HG02884 (cell line): ENCODE data around the gene ZNF600.
A peak's percentile ranks its signal among the peaks of the same experiment; 100 is the strongest.
"Not testable (repeated sequence)": the region's sequence is repeated elsewhere in the genome, so short reads cannot be mapped to it uniquely, and the experiment has no call there.

Source experiments
- ATAC-seq: cut with Tn5 transposase; IDR thresholded peaks from one replicate; pipeline ENCODE4 v1.9.1; 2021; ENCODE audit warnings: mild to moderate bottlenecking, moderate library complexity; ENCODE audit not compliant: unreplicated experiment

Gene ZNF600

GRCh38 chr19:52742516-52742915 is 44.1 kb downstream of the ZNF600 start:
- no peak for ATAC-seq

DNA sequence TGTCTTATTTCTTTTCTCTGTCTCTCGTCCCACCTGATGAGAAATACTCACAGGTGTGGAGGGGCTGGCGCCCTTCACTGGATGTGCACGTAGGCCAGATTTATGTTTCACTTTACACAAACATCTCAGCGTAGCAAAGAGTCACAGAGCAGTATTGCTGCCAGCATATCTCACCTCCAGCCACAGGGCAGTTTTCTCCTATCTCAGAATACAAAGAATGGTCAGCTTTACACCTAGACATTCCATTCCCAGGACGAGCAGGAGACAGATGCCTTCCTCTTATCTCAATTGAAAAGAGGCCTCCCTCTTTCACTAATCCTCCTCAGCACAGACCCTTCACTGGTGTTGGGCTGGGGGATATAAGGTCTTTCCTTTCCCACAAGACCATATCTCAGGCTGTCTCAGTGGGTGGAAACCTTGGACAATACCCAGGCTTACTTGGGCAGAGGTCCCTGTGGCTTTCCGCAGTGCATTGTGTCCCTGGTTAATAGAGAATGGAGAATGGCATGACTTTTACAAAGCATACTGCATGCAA is 44.6 kb downstream of the ZNF600 start:
- no peak for ATAC-seq

- ATAC-seq = not testable (repeated sequence)
Measured at GRCh38 chr19:52741371-52741770, 45.2 kb downstream of the ZNF600 start.

DNA sequence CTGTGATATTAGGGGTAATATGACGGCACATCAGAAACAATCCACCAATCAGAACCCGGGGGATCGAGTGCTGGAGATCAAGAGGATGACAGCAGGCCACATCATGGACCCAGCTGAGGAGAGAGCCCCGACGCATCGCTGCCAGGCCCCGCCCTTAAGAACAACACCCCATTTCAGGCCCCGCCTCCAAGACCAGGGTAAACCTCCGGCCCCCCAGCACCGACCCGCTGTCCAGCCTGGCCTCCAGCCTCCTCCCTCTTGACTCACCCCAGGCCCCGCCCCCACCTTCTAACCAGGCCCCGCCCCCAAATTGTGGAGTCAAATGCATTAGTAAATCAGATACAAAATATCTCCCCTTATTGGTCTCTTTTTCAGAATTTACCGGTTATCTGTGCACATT is 47.0 kb downstream of the ZNF600 start:
- no peak for ATAC-seq

GRCh38 chr19:52735734-52736133 is 50.9 kb downstream of the ZNF600 start:
- no peak for ATAC-seq

- ATAC-seq = peak; percentile 78
Measured at GRCh38 chr19:52734893-52735661, 51.5 kb downstream of the ZNF600 start, which contains the start of gene ZNF611. Gene ZNF611, minus strand, starts transcription at chr19:52735044. Its CDS starts 19,150 bp downstream, at chr19:52715894.

GRCh38 chr19:52734331-52734892 is 52.2 kb downstream of the ZNF600 start:
- ATAC-seq = peak; percentile 17

- ATAC-seq = not testable (repeated sequence)
Measured at GRCh38 chr19:52726051-52726450, 60.5 kb downstream of the ZNF600 start.

GRCh38 chr19:52725528-52725961 is 61.0 kb downstream of the ZNF600 start:
- no peak for ATAC-seq

DNA sequence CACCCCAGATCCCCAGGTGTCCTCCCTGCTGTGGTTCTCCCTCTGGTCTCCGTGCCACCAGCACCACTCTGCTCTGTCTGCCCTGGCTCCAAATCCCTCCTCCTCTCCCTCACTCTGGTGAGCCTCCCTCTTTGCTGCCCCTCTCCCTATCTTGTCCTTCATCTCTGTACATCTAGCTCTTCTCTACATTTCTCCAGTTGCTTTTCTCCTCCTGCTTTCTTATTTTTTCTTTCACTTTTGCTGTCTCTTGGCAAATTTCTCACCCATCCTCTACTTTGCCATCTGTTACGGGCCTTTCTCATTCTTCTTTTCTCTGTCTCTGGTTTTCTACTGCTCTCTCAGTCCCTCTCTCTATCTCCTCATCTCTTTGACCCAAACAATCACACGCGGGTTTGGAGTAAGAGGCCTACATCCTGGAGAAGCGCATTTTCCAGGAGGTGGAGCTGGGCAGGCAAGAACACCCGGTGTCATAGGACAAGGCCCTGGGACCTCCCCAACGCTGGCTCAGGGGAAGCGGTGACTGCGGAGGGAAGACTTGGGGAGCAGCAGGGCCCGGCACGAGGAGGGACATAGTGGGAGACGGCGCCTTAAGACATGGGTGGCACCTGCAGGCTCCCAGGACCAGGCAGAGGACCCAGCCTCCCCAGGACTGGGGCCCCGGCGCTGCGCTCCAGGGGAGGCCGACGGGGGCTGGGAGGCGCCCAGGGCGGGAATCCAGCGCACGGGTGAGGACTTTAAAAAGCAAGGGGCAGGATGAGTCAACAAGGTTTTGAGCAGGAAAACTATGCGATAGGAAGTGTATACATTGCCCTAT is 61.7 kb downstream of the ZNF600 start:
- no peak for ATAC-seq

DNA sequence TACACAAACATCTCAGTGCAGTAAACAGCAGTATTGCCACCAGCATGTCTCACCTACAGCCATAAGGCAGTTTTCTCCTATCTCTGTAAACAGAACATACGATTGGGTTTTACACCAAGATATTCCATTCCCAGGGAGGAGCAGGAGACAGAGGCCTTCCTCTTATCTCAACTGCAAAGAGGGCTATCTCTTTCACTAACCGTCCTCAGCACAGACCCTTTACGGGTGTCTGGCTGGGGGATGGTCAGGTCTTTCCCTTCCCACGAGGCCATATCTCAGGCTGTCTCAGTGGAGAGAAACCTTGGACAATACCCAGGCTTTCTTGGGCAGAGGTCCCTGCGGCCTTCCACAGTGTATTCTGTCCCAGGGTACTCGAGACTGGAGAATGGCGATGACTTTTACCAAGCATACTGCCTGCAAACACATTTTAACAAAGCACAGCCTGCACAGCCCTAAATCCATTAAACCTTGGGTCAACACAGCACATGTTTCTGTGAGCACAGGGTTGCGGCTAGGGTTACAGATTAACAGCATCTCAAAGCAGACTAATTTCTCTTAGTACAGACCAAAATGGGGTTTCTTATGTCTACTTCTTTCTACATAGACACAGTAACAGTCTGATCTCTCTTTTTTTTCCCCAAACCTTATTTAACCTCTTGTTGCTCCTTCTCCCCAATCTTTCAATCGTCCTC is 62.5 kb downstream of the ZNF600 start:
- not testable (repeated sequence) for ATAC-seq

DNA sequence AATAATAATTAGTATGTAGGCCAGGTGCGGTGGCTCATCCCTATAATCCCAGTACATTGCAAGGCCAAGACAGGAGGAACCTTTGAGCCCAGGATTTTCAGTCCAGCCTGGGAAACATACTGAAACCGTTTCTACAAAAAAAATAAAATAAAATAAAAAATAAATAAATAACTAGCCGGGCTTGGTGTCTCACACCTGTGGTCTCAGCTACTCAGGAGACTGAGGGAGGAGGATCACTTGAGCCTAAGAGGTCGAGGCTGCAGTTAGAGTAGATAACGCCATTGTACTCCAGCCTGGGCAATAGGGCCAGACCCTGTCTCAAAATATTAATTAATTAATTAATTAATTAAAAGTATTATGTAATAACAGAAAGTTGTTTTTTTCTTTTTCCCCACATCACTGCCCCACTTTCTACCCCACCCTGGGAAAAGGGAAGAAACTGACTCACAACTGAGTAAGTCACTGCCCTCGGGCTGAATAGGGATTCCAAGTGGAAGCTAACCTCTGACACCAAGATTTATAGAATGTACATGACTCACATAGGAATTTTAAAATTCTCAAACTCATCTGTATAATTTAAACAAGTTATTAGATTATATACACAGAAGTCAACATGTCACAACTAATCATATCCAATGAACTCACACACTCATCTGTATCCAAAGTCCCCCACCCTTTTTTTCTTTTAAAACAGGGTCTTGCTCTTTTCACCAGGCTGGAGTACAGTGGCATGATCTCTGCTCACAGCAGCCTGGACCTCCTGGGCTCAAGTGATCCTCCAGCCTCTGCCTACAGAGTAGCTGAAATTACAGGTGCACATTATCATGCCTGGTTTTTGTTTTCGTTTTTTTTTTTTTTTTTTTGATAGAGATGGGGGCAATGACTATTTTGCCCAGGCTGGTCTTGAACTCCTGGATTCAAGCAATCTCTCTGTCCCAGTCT is 64.3 kb downstream of the ZNF600 start:
- no peak for ATAC-seq

DNA sequence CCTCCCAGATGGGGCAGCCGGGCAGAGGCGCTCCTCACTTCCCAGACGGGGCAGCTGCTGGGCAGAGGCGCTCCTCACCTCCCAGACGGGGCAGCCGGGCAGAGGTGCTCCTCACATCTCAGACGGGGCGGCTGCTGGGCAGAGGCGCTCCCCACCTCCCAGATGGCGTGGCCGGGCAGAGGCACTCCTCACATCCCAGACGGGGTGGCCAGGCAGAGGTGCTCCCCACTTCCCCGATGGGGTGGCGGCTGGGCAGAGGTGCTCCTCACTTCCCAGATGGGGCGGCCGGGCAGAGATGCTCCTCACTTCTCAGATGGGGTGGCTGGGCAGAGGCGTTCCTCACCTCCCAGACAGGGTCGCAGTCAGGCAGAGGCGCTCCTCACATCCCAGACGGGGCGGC is 66.0 kb downstream of the ZNF600 start:
- not testable (repeated sequence) for ATAC-seq

GRCh38 chr19:52716522-52716921 is 70.1 kb downstream of the ZNF600 start:
- ATAC-seq = no peak

DNA sequence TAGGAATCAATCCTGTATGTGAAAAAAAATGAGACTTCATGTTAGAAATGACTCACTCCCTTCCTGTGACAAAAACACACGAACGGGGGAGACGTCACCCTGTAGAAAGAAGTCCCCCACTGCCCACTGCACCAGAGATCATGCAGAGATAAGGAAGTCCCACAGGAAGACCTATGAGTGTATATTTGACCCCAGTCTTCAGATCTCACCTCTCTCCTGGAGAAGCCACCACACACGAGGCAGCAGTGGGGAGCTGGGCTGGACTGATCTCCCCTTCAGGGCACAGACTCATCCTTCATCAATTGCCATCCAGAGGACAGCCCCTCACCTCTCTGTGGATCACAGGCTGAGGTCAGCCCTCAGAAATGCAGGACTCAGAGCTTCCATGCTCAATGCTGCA is 70.7 kb downstream of the ZNF600 start:
- not testable (repeated sequence) for ATAC-seq

DNA sequence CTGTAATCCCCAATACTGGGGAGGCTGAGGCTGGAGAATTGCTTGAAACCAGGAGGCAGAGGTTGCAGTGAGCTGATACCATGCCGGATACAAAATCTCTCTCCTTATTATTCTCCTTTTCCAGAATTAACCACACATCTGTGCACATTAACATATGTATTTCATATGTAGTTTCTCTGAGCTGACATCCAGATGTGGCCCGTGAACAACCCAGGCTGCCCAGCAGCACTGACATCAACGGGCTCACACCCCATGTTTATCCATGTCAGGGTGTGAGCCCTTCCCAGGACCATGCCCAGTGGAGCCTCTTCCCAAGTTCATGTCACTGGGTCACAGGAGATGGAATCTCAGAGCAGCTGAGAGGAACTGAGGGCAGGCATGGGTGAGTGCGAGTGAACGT is 71.3 kb downstream of the ZNF600 start:
- not testable (repeated sequence) for ATAC-seq
